T47D (cell line): ENCODE data around the gene TBXT.
"Not testable (repeated sequence)": the region's sequence is repeated elsewhere in the genome, so short reads cannot be mapped to it uniquely, and the experiment has no call there.

Experiments used
- DNase-seq, 2 experiments: peaks; one replicate each; pipeline versions ENCODE4 v3.0.0 to v3.0.0-alpha.2; 2011 to 2012; ENCODE audit warnings: low read depth in 1 of 2, low spot score in 1 of 2
- JUND ChIP-seq: IDR thresholded peaks from 2 replicates; pipeline ENCODE4 v1.6.1; 2012; ENCODE audit warnings: low read depth
- in situ Hi-C: cut with HindIII; loops from 2 replicates; pipeline ENCODE4 v1.10.0; 2016; ENCODE audit warnings: low sequenced_read_pairs, low pct_unique_long_range_greater_than_20kb

The TBXT gene

GRCh38 chr6:166194914-166195859 lies 27.5 kb upstream of the TBXT start:
- no peak for TF ChIP-seq JUND
- peak in 1 of 2 experiments; percentile 42 for DNase-seq
- in situ Hi-C loops: no loop called here

GRCh38 chr6:166192557-166192956 lies 24.9 kb upstream of the TBXT start:
- TF ChIP-seq JUND: no peak
- DNase-seq: no peak
- in situ Hi-C loops: no loop called here

GRCh38 chr6:166192136-166192535 lies 24.5 kb upstream of the TBXT start:
- DNase-seq: no peak
- no peak for TF ChIP-seq JUND
- in situ Hi-C loops: no loop called here

- TF ChIP-seq JUND: no peak
- in situ Hi-C loops: no loop called here
- no peak for DNase-seq
Observed at GRCh38 chr6:166179704-166180103, 12.1 kb upstream of the TBXT start.

GRCh38 chr6:166176106-166176505 lies 8.5 kb upstream of the TBXT start:
- TF ChIP-seq JUND: no peak
- no peak for DNase-seq
- in situ Hi-C loops: no loop called here

- in situ Hi-C loops, DNase-seq: not testable (repeated sequence)
Observed at GRCh38 chr6:166175093-166175492, 7.4 kb upstream of the TBXT start.

GRCh38 chr6:166174031-166174430 lies 6.4 kb upstream of the TBXT start:
- no peak for TF ChIP-seq JUND
- DNase-seq: no peak
- in situ Hi-C loops: no loop called here

GRCh38 chr6:166173281-166173951 lies 5.8 kb upstream of the TBXT start:
- in situ Hi-C loops: no loop called here
- DNase-seq: no peak
- no peak for TF ChIP-seq JUND

GRCh38 chr6:166172546-166172945 lies 4.9 kb upstream of the TBXT start:
- in situ Hi-C loops: no loop called here
- no peak for TF ChIP-seq JUND
- DNase-seq: no peak

- no peak for DNase-seq
- TF ChIP-seq JUND: no peak
- in situ Hi-C loops: no loop called here
Observed at GRCh38 chr6:166169549-166170421, 2.1 kb upstream of the TBXT start.

GRCh38 chr6:166168616-166169548 lies 1.2 kb upstream of the TBXT start:
- no peak for TF ChIP-seq JUND

More at GRCh38 chr6:166168616-166169548, 1.2 kb upstream of the TBXT start:
- no peak for DNase-seq
- in situ Hi-C loops: no loop called here
